Right renal pelvis (tissue), 4 donors: Measurements from ENCODE around the gene TASP1. TPM values are rescaled to one million over a fixed set of nuclear protein-coding genes. Genes with fewer than 3 reads are reported as not detected.
"Not testable (repeated sequence)": the region's sequence is repeated elsewhere in the genome, so short reads cannot be mapped to it uniquely, and the experiment has no call there.

Experiments used
- DNase-seq, 4 donors: peaks; one replicate each; pipeline ENCODE4 v3.0.0-alpha.2; 2013; ENCODE audit warnings: low read depth in 4 of 4, low spot score in 3 of 4, missing footprints in 1 of 4
- polyA plus RNA-seq, 4 donors: library from polyadenylated mRNA; unstranded; fragments of 120-200 nt; gene quantifications; one replicate each; pipeline ENCODE4 v1.2.1, GENCODE V29; 2013; ENCODE audit not compliant: insufficient read length in 4 of 4

The TASP1 gene
- polyA plus RNA-seq, 4 donors: 14.3 to 15.0 (median 14.7) TPM

DNA sequence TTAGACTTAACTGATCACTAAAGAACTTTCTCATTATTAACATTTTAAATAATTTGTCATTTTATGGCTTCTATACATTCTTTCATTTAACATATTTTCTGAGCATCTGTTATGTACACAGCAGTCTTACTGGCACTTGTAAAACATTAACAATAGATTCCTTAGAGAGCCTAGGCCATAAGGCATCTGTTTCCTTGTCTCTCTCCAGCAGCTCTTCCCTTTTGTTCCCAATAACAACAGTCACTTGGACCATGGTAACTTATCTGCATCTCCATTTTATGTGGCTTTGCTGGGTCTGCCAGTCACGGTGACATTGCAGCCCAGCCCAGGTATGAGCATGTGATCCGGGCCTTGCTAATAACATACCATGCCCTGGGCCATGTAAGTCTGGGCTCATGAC, 11.7 kb upstream of the TASP1 start:
- no peak for DNase-seq

- no peak for DNase-seq
Observed at GRCh38 chr20:13648291-13649228, 9.8 kb upstream of the TASP1 start.

DNA sequence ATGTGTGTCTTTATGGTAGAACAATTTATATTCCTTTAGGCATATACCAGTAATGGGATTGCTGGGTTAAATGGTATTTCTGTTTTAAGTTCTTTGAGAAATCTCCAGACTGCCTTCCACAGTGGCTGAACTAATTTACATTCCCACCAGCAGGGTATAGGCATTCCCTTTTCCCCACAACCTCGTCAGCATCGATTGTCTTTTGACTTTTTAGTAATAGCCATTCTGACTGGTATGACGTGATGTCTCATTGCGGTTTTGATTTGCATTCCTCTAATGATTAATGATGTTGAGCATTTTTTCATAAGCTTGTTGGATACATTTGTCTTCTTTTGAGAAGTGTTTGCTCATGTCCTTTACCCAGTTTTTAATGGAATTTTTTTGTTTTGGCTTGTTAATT, 5.3 kb upstream of the TASP1 start:
- DNase-seq: no peak

DNA sequence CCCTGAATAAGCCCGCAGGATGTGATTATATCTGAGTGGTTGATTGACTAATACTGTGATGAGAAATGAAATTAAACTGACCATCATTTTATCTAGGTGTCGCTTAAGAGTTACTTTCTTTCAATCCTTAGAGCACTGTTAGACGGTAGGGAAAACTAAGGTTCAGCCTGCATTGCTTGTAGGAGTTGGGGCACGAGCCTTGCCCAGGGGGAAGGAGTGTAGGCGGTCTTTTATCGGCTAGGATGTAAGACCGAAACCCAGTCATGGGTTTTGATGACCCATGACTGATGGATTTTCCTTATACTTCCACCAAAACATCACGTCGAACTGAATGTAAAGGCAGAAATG, 392 bp upstream of the TASP1 start:
- no peak for DNase-seq

DNA sequence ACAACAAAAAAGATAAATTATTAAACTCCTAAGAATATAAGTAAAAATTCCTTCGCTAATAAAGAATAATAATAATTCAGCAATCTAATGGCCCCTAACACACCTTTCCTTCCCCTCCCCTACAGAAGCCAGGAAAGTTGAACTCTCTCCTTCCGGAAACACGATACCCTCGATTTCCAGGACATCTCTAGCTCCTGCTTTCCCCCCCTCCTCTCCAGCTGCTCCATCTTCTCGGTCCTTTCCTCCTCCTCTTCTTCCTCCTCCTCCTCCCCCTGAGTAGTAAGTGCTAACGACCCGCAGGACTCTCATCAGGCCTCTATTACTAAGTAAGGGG, 603 bp downstream of the TASP1 start:
- peak in 2 of 4 donors; percentile 7 to 12 for DNase-seq

- DNase-seq: no peak
Observed at GRCh38 chr20:13632431-13632830, 6.3 kb downstream of the TASP1 start.

GRCh38 chr20:13627525-13627924, 11.2 kb downstream of the TASP1 start:
- DNase-seq: not testable (repeated sequence)

DNA sequence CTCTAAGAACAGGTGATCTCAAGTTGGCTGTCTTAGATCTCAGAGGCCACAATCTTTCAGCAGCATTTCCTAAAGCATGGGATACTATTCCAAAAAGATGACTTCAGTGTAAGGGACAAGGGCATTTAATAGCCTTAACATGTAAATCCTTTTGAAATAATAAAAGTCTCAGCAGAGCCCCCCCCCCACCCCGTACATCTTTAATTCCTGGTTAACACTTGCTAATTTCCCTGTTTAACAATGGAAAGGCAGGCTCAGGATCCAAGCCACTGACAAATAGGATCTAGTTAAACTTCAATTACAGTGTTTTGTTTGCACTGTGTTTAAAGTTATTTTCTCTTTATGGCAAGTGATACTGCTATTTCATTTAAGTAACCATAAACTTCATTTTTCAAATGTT, 12.0 kb downstream of the TASP1 start:
- DNase-seq: no peak

DNA sequence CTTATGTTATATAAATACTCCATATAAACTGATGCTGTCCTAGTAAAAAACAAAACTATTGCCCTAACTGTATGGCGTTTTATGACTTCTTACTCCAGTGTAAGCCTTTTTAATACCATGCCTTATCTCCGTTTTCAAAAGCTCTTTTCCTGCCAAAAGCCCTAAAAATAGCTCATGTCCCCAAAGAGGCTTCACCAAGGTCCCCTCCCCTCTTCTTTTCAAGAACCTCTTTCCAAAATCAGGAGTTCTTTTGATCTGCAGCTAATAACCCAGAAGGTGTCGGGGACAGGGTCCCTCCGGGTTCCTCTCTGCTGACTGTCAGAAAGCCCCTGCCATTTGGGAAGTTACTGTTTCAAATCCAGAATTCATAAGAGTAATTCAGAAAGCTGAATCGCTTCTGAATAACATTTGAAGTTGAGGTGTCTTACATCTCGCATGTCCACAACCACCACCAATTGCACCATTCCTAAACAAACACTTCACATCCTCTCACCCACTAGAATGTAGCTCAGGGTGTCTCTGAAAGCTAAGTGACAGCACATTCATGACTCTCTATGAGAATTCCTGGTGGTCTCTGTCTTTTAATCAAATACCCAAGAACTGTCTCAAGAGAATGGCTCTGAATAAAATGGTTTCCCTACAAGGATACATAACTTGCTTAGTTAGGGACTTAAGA, 13.3 kb downstream of the TASP1 start:
- no peak for DNase-seq

- DNase-seq: not testable (repeated sequence)
Observed at GRCh38 chr20:13619415-13619814, 19.3 kb downstream of the TASP1 start.

DNA sequence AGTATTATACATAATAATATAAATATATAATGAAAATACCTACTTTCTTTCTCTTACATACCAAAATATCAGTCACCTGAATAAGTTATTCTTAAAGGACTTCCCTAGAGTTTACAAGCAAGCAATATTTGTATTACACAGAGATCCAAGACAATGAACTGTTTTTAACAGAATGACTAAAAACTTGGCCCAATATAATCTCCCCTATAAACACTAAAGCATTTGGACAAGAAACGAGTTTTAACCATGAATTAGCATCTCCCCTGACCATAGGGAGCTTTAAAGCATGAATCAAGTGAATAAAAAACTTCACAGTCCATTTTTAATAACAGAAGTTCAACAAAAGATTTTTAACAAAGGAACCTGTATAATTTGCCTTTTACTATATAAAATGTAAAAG, 20.3 kb downstream of the TASP1 start:
- DNase-seq: not testable (repeated sequence)

DNA sequence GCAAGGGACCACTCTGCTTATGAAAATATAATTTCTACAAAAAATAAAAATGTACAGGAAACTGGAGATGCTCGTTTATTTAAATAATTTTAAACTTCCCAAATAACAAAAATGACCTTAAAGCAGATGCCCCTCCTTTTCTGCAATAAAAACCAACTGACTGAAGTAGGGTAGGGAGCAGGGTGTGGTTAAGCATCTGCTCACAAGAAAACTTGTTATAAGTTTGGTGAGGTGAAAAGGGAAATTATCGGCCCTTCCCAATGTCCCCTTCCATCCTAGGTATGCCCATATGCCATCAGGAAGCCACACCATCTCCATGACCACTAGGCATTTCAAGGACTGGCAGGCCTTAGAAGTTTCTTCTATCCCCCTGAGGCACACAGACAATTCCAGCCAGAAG, 21.1 kb downstream of the TASP1 start:
- not testable (repeated sequence) for DNase-seq

DNA sequence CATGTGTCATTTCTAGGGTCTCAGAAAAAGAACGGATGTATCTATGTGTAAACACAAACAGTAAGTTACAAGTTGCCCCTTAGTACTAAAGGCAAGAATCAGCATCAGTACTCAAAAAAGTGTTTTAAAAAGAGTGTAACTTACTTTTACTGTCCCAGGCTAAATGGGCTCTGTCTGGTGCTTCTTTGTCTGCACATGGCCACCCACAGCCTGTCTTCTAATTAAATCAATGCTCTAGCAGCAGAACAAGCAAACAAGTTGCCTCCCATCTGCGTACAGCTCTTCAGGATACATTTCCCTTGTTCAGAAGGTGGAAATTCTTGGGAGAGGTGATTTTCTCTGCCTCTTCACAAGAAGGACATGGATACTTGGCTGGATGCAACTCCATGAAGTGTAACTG, 22.0 kb downstream of the TASP1 start:
- not testable (repeated sequence) for DNase-seq

DNA sequence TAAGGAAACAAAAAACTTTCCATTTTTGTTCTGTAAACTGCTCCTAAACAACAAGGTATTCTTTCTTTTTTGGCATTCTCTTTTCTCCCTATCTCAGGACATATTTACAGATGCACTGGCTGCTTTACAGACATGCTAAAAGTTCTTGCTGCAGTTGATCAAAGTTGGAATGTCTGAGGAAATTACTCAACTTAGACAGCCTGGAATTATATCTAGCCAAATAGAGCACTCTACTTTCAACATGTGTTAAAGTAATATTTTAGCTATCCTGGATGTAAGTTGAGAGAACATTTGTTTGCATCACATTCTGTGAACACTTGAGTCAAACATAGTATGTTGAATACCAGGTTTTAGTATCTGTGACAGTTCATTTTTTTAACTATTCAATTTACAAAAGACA, 24.8 kb downstream of the TASP1 start:
- no peak for DNase-seq

GRCh38 chr20:13611611-13612125, 27.1 kb downstream of the TASP1 start:
- no peak for DNase-seq

- DNase-seq: no peak
Observed at GRCh38 chr20:13610184-13610583, 28.5 kb downstream of the TASP1 start.

GRCh38 chr20:13608066-13608465, 30.7 kb downstream of the TASP1 start:
- DNase-seq: no peak

GRCh38 chr20:13593423-13593822, 45.3 kb downstream of the TASP1 start:
- DNase-seq: not testable (repeated sequence)

DNA sequence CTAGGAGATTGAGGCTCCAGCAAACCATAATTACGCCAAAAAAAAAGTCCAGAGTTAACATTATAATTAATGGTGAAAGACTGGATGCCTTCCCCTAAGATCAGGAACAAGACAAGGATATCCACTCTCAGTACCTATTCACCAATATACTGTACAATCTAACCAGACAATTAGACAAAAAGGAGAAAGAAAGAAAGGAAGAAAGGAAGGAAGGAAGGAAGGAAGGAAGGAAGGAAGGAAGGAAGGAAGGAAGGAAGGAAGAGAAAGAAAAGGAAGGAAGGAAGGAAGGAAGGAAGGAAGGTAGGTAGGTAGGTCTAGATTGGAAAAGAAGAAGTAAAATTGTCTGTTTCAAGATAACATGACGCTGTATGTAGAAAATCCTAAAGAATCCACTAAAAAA, 50.7 kb downstream of the TASP1 start:
- DNase-seq: no peak

DNA sequence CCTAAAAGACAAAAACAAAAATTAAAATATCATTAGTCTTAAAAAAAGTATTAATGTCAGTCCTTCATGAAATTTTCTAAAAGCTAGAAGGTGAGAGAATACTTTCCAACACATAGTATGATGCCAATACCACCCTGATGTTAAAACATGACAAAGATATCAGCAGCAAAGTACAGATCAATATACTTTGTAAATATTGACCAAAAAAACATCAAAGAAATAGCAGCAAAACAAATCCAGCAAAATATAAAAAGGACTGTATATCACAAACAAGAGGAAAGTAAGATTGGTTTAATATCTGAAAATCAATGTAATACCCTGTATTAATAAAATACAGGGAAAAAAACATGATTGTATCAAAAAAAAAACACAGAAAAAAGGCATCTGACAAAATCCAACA, 51.4 kb downstream of the TASP1 start:
- no peak for DNase-seq

DNA sequence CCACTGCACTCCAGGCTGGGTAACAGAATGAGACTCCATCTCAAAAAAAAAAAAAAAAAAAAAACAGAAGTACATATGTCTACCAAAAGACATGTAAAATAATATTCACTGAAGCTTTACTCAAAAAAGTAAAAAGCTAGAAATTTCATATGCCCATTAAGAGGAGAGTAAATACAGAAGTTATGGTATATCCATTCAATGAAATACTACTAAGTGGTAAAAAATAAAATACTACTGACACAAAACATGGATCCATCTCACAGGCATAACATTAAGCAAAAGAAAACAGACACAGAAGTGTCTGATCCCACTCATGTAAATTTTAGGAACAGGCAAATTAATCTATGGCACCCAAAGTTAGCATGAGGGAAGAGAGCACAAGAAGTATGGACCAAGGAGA, 52.6 kb downstream of the TASP1 start:
- no peak for DNase-seq

DNA sequence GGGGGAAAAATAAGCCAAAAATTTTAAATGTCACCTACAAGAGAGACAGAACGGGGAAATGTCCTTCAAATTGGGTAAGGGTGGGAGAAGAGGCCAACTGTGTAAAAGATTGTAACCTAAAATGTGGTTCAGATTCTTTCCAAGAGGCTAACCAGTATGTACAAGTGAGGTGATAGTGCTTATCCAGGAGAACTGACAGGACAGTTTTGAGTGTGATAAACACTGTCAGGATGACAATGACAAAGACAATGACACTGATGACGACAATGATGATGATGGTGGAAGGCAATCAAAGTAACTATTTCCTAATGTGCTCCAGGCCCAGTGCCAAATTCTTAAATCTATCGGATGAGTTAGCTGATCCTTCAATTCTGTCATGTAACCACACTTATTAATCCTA, 57.3 kb downstream of the TASP1 start:
- no peak for DNase-seq
